HUES48 (cell line): ENCODE measurements around the gene DRG1.
A peak's percentile ranks its signal among the peaks of the same experiment; 100 is the strongest.
"Not testable (repeated sequence)": the region's sequence is repeated elsewhere in the genome, so short reads cannot be mapped to it uniquely, and the experiment has no call there.

ENCODE experiments used
- H3K27ac ChIP-seq: one replicate; pipeline ENCODE4 v1.7.0; 2013; ENCODE audit warnings: low read depth, low read length, inconsistent platforms
- H3K27me3 ChIP-seq: 2 replicates; pipeline ENCODE4 v1.6.1; 2013; ENCODE audit warnings: mild to moderate bottlenecking, low read length; ENCODE audit not compliant: control insufficient read depth, insufficient read depth
- H3K36me3 ChIP-seq: 2 replicates; pipeline ENCODE4 v1.6.1; 2013; ENCODE audit warnings: low read length; ENCODE audit not compliant: control insufficient read depth, insufficient read depth
- H3K4me1 ChIP-seq: 2 replicates; pipeline ENCODE4 v1.6.1; 2013; ENCODE audit warnings: mild to moderate bottlenecking, low read length; ENCODE audit not compliant: control insufficient read depth, insufficient read depth
- H3K4me3 ChIP-seq: 2 replicates; pipeline ENCODE4 v1.5.1; 2013; ENCODE audit warnings: mild to moderate bottlenecking, low read depth, low read length
- H3K9ac ChIP-seq: 2 replicates; pipeline ENCODE4 v1.6.1; 2013; ENCODE audit warnings: mild to moderate bottlenecking, low read depth, low read length, moderate library complexity
- H3K9me3 ChIP-seq: 2 replicates; pipeline ENCODE4 v1.6.1; 2013; ENCODE audit warnings: low read length; ENCODE audit not compliant: control insufficient read depth, insufficient read depth

DRG1 gene

GRCh38 chr22:31399211-31400022, at the start of gene DRG1:
Gene DRG1 (plus strand): TSS chr22:31399604. CDS start chr22:31399684, 80 bp downstream.
- no peaks in the 10 kb centered on the region for H3K4me1 ChIP-seq
- H3K27me3 ChIP-seq: no peaks in the 10 kb centered on the region
- H3K9ac ChIP-seq: peak within 1 kb of the TSS; percentile 86
- H3K4me3 ChIP-seq: peak within 1 kb of the TSS; percentile 97
- peaks cover 24% of the 10 kb centered on the region for H3K36me3 ChIP-seq
- peak within 1 kb of the TSS; percentile 72 for H3K27ac ChIP-seq
- no peaks in the 10 kb centered on the region for H3K9me3 ChIP-seq

- no peaks in the 10 kb centered on the region for H3K9me3 ChIP-seq
- H3K4me3 ChIP-seq: no peak overlapping the region
- H3K27me3 ChIP-seq: no peaks in the 10 kb centered on the region
- H3K36me3 ChIP-seq: no peaks in the 10 kb centered on the region
- H3K27ac ChIP-seq: no peak overlapping the region
- H3K9ac ChIP-seq: no peak overlapping the region
- H3K4me1 ChIP-seq: peaks cover 4% of the 10 kb centered on the region
Measured at GRCh38 chr22:31349960-31350359, 49.4 kb upstream of the DRG1 start.

- peaks cover 3% of the 10 kb centered on the region for H3K4me1 ChIP-seq
- H3K4me3 ChIP-seq: no peak overlapping the region
- no peak overlapping the region for H3K27ac ChIP-seq
- no peaks in the 10 kb centered on the region for H3K36me3 ChIP-seq
- no peaks in the 10 kb centered on the region for H3K9me3 ChIP-seq
- no peak overlapping the region for H3K9ac ChIP-seq
- H3K27me3 ChIP-seq: no peaks in the 10 kb centered on the region
Measured at GRCh38 chr22:31350410-31350863, 49.0 kb upstream of the DRG1 start.

GRCh38 chr22:31354515-31354914, 44.9 kb upstream of the DRG1 start:
- Histone ChIP-seq H3K27me3 (no peaks in the 10 kb centered on the region), H3K9ac (no peak overlapping the region), H3K36me3 (no peaks in the 10 kb centered on the region), H3K27ac (no peak overlapping the region), H3K9me3 (no peaks in the 10 kb centered on the region), H3K4me3 (no peak overlapping the region), H3K4me1 (no peaks in the 10 kb centered on the region)

- H3K9me3 ChIP-seq: no peaks in the 10 kb centered on the region
- H3K9ac ChIP-seq: no peak overlapping the region
- H3K27me3 ChIP-seq: no peaks in the 10 kb centered on the region
- H3K27ac ChIP-seq: no peak overlapping the region
- no peaks in the 10 kb centered on the region for H3K4me1 ChIP-seq
- no peak overlapping the region for H3K4me3 ChIP-seq
- no peaks in the 10 kb centered on the region for H3K36me3 ChIP-seq
Measured at GRCh38 chr22:31360029-31360428, 39.4 kb upstream of the DRG1 start.

DNA sequence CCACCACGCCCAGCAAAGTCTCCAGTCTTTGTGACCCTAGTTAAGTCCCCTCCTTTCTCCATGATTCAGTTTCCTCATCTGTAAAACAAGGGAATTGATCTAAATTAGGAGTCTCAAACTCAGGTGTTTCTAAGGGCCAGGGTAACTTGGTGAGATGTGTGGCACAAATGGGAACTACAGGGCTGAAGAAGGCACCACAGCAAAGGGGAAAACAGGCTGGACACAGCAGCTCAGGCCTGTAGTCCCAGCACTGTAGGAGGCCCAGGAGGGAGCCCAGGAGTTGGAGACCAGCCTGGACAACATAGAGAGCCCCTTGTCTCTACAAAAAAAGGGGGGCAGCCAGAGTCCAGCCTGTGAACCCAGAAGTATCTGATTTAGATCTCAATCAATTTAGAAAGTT, 37.7 kb upstream of the DRG1 start:
- Histone ChIP-seq H3K9ac (no peak overlapping the region), H3K27me3 (no peaks in the 10 kb centered on the region), H3K4me1 (no peaks in the 10 kb centered on the region), H3K27ac (no peak overlapping the region), H3K4me3 (no peak overlapping the region), H3K9me3 (no peaks in the 10 kb centered on the region), H3K36me3 (no peaks in the 10 kb centered on the region)

GRCh38 chr22:31363885-31364465, 35.4 kb upstream of the DRG1 start:
- Histone ChIP-seq H3K4me1 (no peaks in the 10 kb centered on the region), H3K9me3 (no peaks in the 10 kb centered on the region), H3K4me3 (no peak overlapping the region), H3K36me3 (no peaks in the 10 kb centered on the region), H3K27ac (no peak overlapping the region), H3K27me3 (no peaks in the 10 kb centered on the region), H3K9ac (no peak overlapping the region)

GRCh38 chr22:31367426-31367825, 32.0 kb upstream of the DRG1 start:
- Histone ChIP-seq H3K9me3 (no peaks in the 10 kb centered on the region), H3K4me1 (no peaks in the 10 kb centered on the region), H3K27me3 (no peaks in the 10 kb centered on the region), H3K36me3 (no peaks in the 10 kb centered on the region), H3K27ac (no peak overlapping the region), H3K9ac (no peak overlapping the region), H3K4me3 (no peak overlapping the region)

DNA sequence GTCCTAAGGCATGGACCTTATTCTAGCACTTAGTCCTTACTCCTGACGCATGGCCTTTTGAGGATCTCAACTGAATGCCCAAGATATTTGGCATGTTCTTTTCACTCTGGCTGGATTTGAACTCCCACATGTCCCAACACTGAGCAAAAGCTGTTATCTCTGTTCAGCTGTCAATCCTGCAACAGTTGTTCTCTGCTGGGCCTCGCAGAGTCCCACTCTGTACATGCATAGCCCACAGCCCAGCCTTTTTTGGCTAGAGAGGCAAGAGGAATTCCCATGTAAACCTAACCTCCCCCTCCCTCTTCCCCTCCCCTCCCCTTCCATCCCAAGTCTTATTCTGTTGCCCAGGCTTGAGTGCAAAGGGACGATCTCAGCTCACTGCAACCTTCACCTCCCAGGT, 21.8 kb upstream of the DRG1 start:
- no peaks in the 10 kb centered on the region for H3K27me3 ChIP-seq
- H3K36me3 ChIP-seq: no peaks in the 10 kb centered on the region
- H3K27ac ChIP-seq: no peak overlapping the region
- no peak overlapping the region for H3K4me3 ChIP-seq
- no peak overlapping the region for H3K9ac ChIP-seq
- no peaks in the 10 kb centered on the region for H3K9me3 ChIP-seq
- no peaks in the 10 kb centered on the region for H3K4me1 ChIP-seq

DNA sequence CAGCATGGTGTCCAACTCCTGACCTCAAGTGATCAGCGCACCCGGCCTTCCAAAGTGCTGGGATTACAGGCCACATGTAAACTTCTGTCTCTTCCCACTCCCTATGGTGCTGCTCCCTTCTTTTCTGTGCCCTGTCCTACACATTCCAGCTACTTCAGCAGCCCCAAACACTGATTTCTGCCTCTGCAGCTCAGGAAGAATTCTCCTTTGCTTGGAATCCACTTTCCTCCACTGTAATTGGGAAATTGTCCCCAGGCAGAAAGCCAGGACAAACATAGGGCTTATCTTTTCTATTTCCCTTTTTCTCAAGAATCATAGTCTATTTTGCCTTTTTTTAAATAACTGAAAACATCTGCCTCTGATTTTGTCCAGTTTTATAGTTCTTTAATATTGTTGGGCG, 21.3 kb upstream of the DRG1 start:
- Histone ChIP-seq H3K36me3 (no peaks in the 10 kb centered on the region), H3K4me3 (no peak overlapping the region), H3K27me3 (no peaks in the 10 kb centered on the region), H3K9me3 (no peaks in the 10 kb centered on the region), H3K9ac (no peak overlapping the region), H3K27ac (no peak overlapping the region), H3K4me1 (no peaks in the 10 kb centered on the region)

DNA sequence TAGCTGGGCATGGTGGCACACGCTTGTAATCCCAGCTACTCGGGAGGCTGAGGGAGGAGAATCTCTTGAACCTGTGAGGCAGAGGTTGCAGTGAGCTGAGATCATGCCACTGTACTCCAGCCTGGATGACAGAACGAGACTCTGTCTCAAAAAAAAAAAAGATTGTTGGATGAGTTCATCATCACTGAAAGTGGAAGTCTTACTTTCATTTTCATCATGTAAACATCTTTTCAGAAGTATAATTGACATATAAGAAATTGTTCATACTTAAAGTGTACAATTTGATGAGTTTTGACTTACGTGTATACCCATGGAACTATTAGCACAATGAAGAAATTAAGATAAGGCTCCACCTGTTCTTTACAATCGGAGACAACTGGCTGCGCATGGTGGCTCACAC, 20.8 kb upstream of the DRG1 start:
- H3K4me3 ChIP-seq, H3K4me1 ChIP-seq, H3K27ac ChIP-seq, H3K9ac ChIP-seq, H3K27me3 ChIP-seq, H3K9me3 ChIP-seq, H3K36me3 ChIP-seq: not testable (repeated sequence)
